ENCODE measurements around the gene ADCY7.

The ADCY7 gene

GRCh38 chr16:50282010-50282538, 15.7 kb downstream of the ADCY7 start:
- DNase-seq (ENCODE audit: low spot score): no peak

- no peak for DNase-seq (ENCODE audit: low spot score)
Measured at GRCh38 chr16:50282955-50283631, 16.7 kb downstream of the ADCY7 start.

GRCh38 chr16:50284131-50284911, 18.0 kb downstream of the ADCY7 start:
- DNase-seq (ENCODE audit: low spot score): no peak

- DNase-seq (ENCODE audit: low spot score): no peak
Measured at GRCh38 chr16:50285406-50286003, 19.2 kb downstream of the ADCY7 start.

- DNase-seq (ENCODE audit: low spot score): no peak
Measured at GRCh38 chr16:50286681-50287080, 20.3 kb downstream of the ADCY7 start.

GRCh38 chr16:50288026-50288425, 21.7 kb downstream of the ADCY7 start:
- DNase-seq (ENCODE audit: low spot score): no peak

GRCh38 chr16:50288920-50289319, 22.6 kb downstream of the ADCY7 start:
- no peak for DNase-seq (ENCODE audit: low spot score)

- no peak for DNase-seq (ENCODE audit: low spot score)
Measured at GRCh38 chr16:50289950-50290764, 23.8 kb downstream of the ADCY7 start.

GRCh38 chr16:50290856-50291255, 24.5 kb downstream of the ADCY7 start:
- no peak for DNase-seq (ENCODE audit: low spot score)

- no peak for DNase-seq (ENCODE audit: low spot score)
Measured at GRCh38 chr16:50291719-50292565, 25.6 kb downstream of the ADCY7 start.

GRCh38 chr16:50292566-50292948, 26.2 kb downstream of the ADCY7 start:
- no peak for DNase-seq (ENCODE audit: low spot score)

GRCh38 chr16:50293041-50293783, 26.9 kb downstream of the ADCY7 start:
- DNase-seq (ENCODE audit: low spot score): no peak

- DNase-seq (ENCODE audit: low spot score): no peak
Measured at GRCh38 chr16:50293994-50294855, 27.9 kb downstream of the ADCY7 start.

- no peak for DNase-seq (ENCODE audit: low spot score)
Measured at GRCh38 chr16:50294955-50295354, 28.6 kb downstream of the ADCY7 start.

GRCh38 chr16:50295541-50296132, 29.3 kb downstream of the ADCY7 start:
- DNase-seq (ENCODE audit: low spot score): no peak

- DNase-seq (ENCODE audit: low spot score): no peak
Measured at GRCh38 chr16:50296807-50297206, 30.5 kb downstream of the ADCY7 start.

- DNase-seq (ENCODE audit: low spot score): no peak
Measured at GRCh38 chr16:50297301-50298074, 31.1 kb downstream of the ADCY7 start.

GRCh38 chr16:50298075-50298460, 31.7 kb downstream of the ADCY7 start:
- no peak for DNase-seq (ENCODE audit: low spot score)

Measured in RKO (cell line).